Transverse colon (tissue), 4 donors: Measurements from ENCODE around the gene COX8A. TPM values are rescaled to one million over a fixed set of nuclear protein-coding genes. Genes with fewer than 3 reads are reported as not detected.

Experiments
- DNase-seq: peaks from one replicate; pipeline ENCODE4 v3.0.0-alpha.2; 2019
- H3K27ac ChIP-seq, 4 donors: fragments of 200-600 bp; sonication (generic); 2 replicates each; pipeline ENCODE4 v1.5.1; 2016 to 2018; ENCODE audit warnings: inconsistent platforms in 4 of 4
- H3K27me3 ChIP-seq: fragments of 200-600 bp; sonication (generic); 2 replicates; pipeline ENCODE4 v1.5.1; 2017; ENCODE audit warnings: inconsistent platforms
- H3K36me3 ChIP-seq, 4 donors: fragments of 200-600 bp; sonication (generic); 2 replicates each; pipeline ENCODE4 v1.5.1; 2017 to 2019; ENCODE audit warnings: inconsistent platforms in 4 of 4
- H3K4me1 ChIP-seq, 4 donors: fragments of 200-600 bp; sonication (generic); 2 replicates each; pipeline ENCODE4 v1.5.1; 2017 to 2020; ENCODE audit warnings: inconsistent platforms in 4 of 4
- H3K4me3 ChIP-seq, 4 donors: fragments of 200-600 bp; sonication (generic); 1 replicate in 1 of 4; 2 replicates in 3 of 4; pipeline versions ENCODE4 v1.5.1 to v1.6.1; 2017 to 2019; ENCODE audit warnings: inconsistent platforms in 4 of 4
- H3K9me3 ChIP-seq, 2 donors: fragments of 200-600 bp; sonication (generic); 2 replicates each; pipeline ENCODE4 v1.5.1; 2017 to 2019; ENCODE audit warnings: inconsistent platforms in 2 of 2
- CTCF ChIP-seq, 5 experiments: fragments of 200-600 bp in 3 of 5; fragments of 450-650 bp in 2 of 5; sonication (generic) in 3 of 5; IDR thresholded peaks; 1 replicate in 2 of 5; 2 replicates in 3 of 5; pipeline ENCODE4 v1.5.1; 2016 to 2017; ENCODE audit warnings: antibody characterized with exemption in 5 of 5, inconsistent platforms in 3 of 5, mild to moderate bottlenecking in 2 of 5, moderate library complexity in 1 of 5
- EP300 ChIP-seq: sonication (generic); formaldehyde crosslinking; IDR thresholded peaks from one replicate; pipeline ENCODE4 v1.6.1; 2017; ENCODE audit warnings: antibody characterized with exemption, low read depth
- POLR2A ChIP-seq: fragments of 450-650 bp; IDR thresholded peaks from one replicate; pipeline ENCODE4 v1.6.1; 2016; ENCODE audit warnings: antibody characterized with exemption, mild to moderate bottlenecking, moderate library complexity
- POLR2AphosphoS5 ChIP-seq, 3 donors: sonication (generic); formaldehyde crosslinking; IDR thresholded peaks; one replicate each; pipeline ENCODE4 v1.6.1; 2016; ENCODE audit warnings: antibody characterized with exemption in 3 of 3
- WGBS, 2 donors: methylation state at CpG; one replicate each; pipeline ENCODE4 v1.1.5; 2018; ENCODE audit warnings: low coverage in 1 of 2; 5-methylcytosine and 5-hydroxymethylcytosine counted together
- in situ Hi-C, 4 donors: fragments of 200-750 bp; cut with MboI; loops; one replicate each; pipeline versions ENCODE4 v1.15.0 to v1.15.1; 2017; ENCODE audit warnings: low sequenced_read_pairs in 3 of 4, low pct_ligation_motif_present in 1 of 4, low pct_unique_long_range_greater_than_20kb in 1 of 4
- intact Hi-C: fragments of 100-400 bp; cut with DNase I; formaldehyde crosslinking; loops from one replicate; pipeline ENCODE4 v1.15.1; 2023; ENCODE audit warnings: low total_unique reads
- total RNA-seq, 4 donors: library from RNA; depleted of rRNA; stranded (reverse); fragments of >200 nt; gene quantifications; one replicate each; pipeline ENCODE4 v1.1.0, GENCODE V29; 2016

Gene COX8A
- total RNA-seq, 4 donors from 2014 or later: 471 to 1,475 (median 1,057) TPM

- peaks cover 0 to 17% (median 6%) of the 10 kb centered on the region in 4 donors for H3K36me3 ChIP-seq
- TF ChIP-seq POLR2A: no peak
- TF ChIP-seq CTCF (IDR thresholded peaks at IDR 0.05): no peak
- no peak for TF ChIP-seq EP300
- TF ChIP-seq POLR2AphosphoS5 (IDR thresholded peaks at IDR 0.05): no peak
- peaks cover under 1 to 8% (median 3%) of the 10 kb centered on the region in 4 donors for H3K4me1 ChIP-seq
- H3K4me3 ChIP-seq: no peak overlapping the region
- in situ Hi-C loops (loop anchor here in 3 of 4 donors (10.0 kb wide), 2 partner anchors 151 to 161 kb away; no protein-coding TSS in a partner anchor), intact Hi-C loops (no loop called here)
- 33 to 73% methylated on average over 2 to 6 of the region's 6 CpGs for WGBS, 2 donors
- DNase-seq: no peak
- no peaks in the 10 kb centered on the region for H3K9me3 ChIP-seq
- no peak overlapping the region for H3K27ac ChIP-seq
- H3K27me3 ChIP-seq: no peaks in the 10 kb centered on the region
Measured at GRCh38 chr11:63993993-63994392, 19.6 kb downstream of the COX8A start.

- intact Hi-C loops (no loop called here), in situ Hi-C loops (loop anchor here in 3 of 4 donors (10.0 kb wide), 2 partner anchors 148 to 158 kb away; no protein-coding TSS in a partner anchor)
- Histone ChIP-seq H3K4me3 (no peak overlapping the region), H3K27me3 (no peaks in the 10 kb centered on the region), H3K4me1 (peaks cover 18 to 27% (median 22%) of the 10 kb centered on the region in 4 donors), H3K27ac (no peak overlapping the region), H3K36me3 (peaks cover 0 to 13% (median 6%) of the 10 kb centered on the region in 4 donors), H3K9me3 (no peaks in the 10 kb centered on the region)
- no peak for DNase-seq
- TF ChIP-seq POLR2AphosphoS5 (IDR thresholded peaks at IDR 0.05) (no peak), CTCF (IDR thresholded peaks at IDR 0.05) (no peak), POLR2A (no peak), EP300 (no peak)
- whole genome bisulfite sequencing, 2 donors: 75% methylated on average over 18 of the region's 18 CpGs; no CpG with 5 or more reads in 1 of the 2 donors
Measured at GRCh38 chr11:63996512-63996911, 22.1 kb downstream of the COX8A start.

- TF ChIP-seq POLR2A (no peak), EP300 (no peak), POLR2AphosphoS5 (IDR thresholded peaks at IDR 0.05) (no peak), CTCF (IDR thresholded peaks at IDR 0.05) (no peak)
- no peak overlapping the region for H3K27ac ChIP-seq
- intact Hi-C loops (no loop called here), in situ Hi-C loops (loop anchor here in 3 of 4 donors (10.0 kb wide), 2 partner anchors 148 to 158 kb away; no protein-coding TSS in a partner anchor)
- peaks cover 0 to 13% (median 6%) of the 10 kb centered on the region in 4 donors for H3K36me3 ChIP-seq
- WGBS, 2 donors: 94% methylated on average over 27 of the region's 27 CpGs; no CpG with 5 or more reads in 1 of the 2 donors
- no peaks in the 10 kb centered on the region for H3K27me3 ChIP-seq
- DNase-seq: no peak
- peaks cover 18 to 27% (median 22%) of the 10 kb centered on the region in 4 donors for H3K4me1 ChIP-seq
- no peak overlapping the region for H3K4me3 ChIP-seq
- no peaks in the 10 kb centered on the region for H3K9me3 ChIP-seq
Measured at GRCh38 chr11:63997104-63997700, 22.8 kb downstream of the COX8A start.

- Histone ChIP-seq H3K4me1 (peaks cover 18 to 27% (median 22%) of the 10 kb centered on the region in 4 donors), H3K36me3 (peaks cover 0 to 13% (median 6%) of the 10 kb centered on the region in 4 donors), H3K27ac (no peak overlapping the region), H3K4me3 (no peak overlapping the region), H3K9me3 (no peaks in the 10 kb centered on the region), H3K27me3 (no peaks in the 10 kb centered on the region)
- intact Hi-C loops: no loop called here
- 74% methylated on average over 10 of the region's 11 CpGs; no CpG with 5 or more reads in 1 of the 2 donors for WGBS, 2 donors
- in situ Hi-C loops: loop anchor here in 3 of 4 donors (10.0 kb wide), 2 partner anchors 147 to 157 kb away; no protein-coding TSS in a partner anchor
- DNase-seq: no peak
- TF ChIP-seq CTCF (IDR thresholded peaks at IDR 0.05) (no peak), POLR2AphosphoS5 (IDR thresholded peaks at IDR 0.05) (no peak), POLR2A (no peak), EP300 (no peak)
Measured at GRCh38 chr11:63997801-63998337, 23.4 kb downstream of the COX8A start.
